GM10266 (cell line): ENCODE measurements around the gene KRCC1.

Experiments used
- DNase-seq: peaks from one replicate; pipeline ENCODE4 v3.0.0; 2012; ENCODE audit errors: extremely low spot score
- CTCF ChIP-seq: IDR thresholded peaks from 2 replicates; pipeline ENCODE4 v1.5.1; 2012; ENCODE audit warnings: mild to moderate bottlenecking, low read depth; ENCODE audit not compliant: control insufficient read depth, insufficient read depth; ENCODE audit errors: missing control alignments

KRCC1 gene

GRCh38 chr2:88058191-88058590 lies 2.6 kb upstream of the KRCC1 start:
- DNase-seq = no peak
- no peak for TF ChIP-seq CTCF

GRCh38 chr2:88057437-88057844 lies 1.9 kb upstream of the KRCC1 start:
- DNase-seq = no peak
- no peak for TF ChIP-seq CTCF

- no peak for TF ChIP-seq CTCF
- DNase-seq = no peak
These were observed 707 bp downstream of the KRCC1 start for GRCh38 chr2:88054782-88055370.

GRCh38 chr2:88053934-88054781 lies 1.4 kb downstream of the KRCC1 start:
- TF ChIP-seq CTCF = no peak
- DNase-seq = no peak

GRCh38 chr2:88053296-88053695 lies 2.3 kb downstream of the KRCC1 start:
- no peak for TF ChIP-seq CTCF

DNA sequence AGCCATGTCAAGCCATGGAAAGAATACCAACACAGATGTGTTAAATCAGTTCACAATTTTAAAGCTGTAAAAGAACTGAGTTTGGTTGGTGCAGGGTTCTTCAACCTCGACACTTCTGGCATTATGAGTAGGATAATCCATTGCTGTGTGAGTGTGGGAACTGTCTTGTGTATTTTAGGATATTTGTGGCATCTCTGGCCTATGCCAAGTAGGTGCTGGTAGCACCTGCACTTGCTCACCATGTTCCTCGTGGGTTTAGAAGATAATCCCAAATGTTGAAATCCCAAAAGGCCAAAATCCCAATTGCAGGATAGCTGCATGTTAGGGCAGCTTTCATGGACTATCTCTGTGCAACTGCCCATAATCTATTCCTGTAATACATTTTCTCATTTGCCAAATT lies 3.8 kb downstream of the KRCC1 start:
- no peak for TF ChIP-seq CTCF
- DNase-seq = no peak

More at GRCh38 chr2:88053296-88053695, 2.3 kb downstream of the KRCC1 start:
- no peak for DNase-seq

DNA sequence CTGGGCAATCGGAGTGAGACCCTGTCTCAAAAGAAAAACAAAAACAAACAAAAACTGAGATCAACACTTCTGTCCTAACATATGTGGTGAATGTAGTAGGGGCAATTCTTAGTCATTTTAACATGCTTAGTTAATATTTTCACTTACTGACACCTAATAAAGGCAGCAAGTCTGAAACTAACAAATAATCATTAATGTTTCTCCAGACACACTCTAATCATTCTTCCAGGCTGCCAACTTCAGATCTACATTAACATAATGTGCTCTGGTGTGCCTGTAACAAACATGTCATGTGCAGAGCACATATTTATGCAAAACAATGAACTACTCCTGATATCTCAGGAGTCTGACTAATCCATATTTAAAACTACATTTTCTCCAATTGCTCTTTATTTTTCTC lies 6.0 kb downstream of the KRCC1 start:
- TF ChIP-seq CTCF = no peak
- DNase-seq = no peak
